GM19467 (cell line): ENCODE data around the gene CARS1.
"Not testable (repeated sequence)": the region's sequence is repeated elsewhere in the genome, so short reads cannot be mapped to it uniquely, and the experiment has no call there.

ENCODE experiments used
- ATAC-seq: cut with Tn5 transposase; IDR thresholded peaks from one replicate; pipeline ENCODE4 v1.9.1; 2021; ENCODE audit warnings: mild to moderate bottlenecking, moderate library complexity; ENCODE audit not compliant: unreplicated experiment

Gene CARS1

DNA sequence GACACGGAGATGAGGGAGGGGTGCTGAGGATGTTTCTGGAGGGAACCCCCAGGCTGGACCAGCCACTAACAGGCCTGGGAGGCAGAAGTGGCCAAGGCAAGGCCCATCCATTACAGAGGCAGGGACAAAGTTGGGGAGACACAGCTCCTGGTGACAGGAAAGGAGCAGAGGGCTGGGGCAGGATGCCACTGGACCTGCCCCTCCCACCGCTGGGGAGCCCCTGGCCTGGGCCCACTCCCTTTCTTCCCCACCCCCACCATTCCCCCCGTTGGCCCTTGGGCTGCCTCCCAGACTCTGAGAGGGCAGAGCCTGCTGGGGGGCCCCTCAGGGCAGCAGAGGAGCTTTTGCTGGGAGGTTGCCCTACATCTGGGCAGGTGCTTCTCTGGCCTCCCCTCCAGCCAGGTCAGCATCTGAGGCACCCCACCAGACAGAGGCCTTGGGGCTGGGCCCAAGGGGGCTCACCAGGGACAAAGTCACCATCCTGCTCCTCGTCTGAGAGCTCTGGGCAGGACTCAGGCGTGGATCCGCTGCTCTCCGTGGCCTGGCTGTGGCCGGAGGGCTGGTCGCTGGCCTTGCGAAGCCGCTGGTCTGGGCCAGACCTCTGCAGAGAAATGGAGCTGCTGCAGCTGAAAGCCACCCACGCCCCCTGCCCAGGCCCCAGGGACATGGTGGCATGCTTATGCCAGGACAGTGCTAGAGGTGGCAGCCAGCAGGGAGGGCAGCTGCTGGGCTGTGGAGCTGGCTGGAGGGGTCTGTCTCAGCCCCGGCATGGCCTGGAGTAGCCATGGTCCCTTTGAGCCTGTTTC is 33.1 kb upstream of the CARS1 start:
- no peak for ATAC-seq

DNA sequence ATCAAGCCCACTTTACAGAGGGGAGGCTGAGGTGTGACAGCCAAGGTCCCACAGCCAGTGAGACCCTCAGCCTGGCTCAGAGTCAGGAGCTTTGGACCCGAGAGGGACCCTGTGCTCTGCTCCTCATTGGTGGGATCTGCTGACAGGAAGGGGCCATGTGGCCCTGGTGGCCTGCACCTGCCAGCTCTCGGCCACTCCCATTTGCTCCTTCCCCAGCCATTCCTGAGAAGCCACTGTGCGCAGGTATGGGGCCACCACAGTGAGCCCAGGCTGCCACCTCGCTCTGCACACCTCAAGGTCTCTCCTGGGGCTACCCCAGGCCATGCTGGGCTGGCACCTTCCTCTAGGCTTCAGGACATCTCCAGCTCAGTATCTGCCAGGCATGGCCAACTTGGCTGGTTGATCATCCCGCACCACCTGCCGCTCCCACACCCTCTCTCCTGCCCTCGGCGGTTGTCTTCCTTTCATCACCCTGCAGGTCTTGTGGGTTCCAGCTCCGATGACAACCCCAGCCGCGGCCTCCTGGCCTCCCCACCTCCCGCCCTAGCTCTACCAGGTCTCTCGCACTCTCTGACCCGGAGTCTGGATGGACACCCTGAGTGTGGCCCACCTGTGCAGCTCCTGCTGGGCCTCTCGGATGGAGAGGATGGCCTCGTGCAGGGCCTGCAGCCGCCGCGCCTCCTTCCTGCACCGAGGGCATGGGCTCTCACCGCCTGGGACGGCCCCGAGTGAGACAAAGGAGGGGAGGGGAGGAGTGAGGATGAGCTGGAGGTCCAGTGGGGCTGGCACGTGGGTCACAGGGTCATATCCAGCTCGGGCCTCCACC is 32.2 kb upstream of the CARS1 start:
- ATAC-seq, result no peak

DNA sequence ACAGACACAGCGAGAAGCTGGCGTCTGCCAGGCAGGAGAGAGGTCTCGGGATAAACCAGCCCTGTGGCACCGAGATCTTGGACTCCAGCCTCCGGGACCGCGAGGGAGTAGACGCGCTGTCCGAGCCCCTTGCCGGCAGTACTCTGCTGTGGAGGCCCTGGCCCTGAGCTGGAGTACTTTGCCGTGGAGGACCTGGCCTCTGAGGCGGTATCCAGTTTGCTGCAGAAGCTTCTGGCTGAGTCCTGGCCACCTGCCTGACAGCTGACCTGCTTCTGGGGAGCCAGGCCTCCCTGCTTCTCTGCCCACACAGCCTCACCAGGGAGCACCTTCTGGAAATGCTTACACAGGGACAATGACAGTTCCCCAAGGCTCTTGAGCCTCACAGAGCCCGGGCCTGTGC is 31.6 kb upstream of the CARS1 start:
- ATAC-seq, result no peak

DNA sequence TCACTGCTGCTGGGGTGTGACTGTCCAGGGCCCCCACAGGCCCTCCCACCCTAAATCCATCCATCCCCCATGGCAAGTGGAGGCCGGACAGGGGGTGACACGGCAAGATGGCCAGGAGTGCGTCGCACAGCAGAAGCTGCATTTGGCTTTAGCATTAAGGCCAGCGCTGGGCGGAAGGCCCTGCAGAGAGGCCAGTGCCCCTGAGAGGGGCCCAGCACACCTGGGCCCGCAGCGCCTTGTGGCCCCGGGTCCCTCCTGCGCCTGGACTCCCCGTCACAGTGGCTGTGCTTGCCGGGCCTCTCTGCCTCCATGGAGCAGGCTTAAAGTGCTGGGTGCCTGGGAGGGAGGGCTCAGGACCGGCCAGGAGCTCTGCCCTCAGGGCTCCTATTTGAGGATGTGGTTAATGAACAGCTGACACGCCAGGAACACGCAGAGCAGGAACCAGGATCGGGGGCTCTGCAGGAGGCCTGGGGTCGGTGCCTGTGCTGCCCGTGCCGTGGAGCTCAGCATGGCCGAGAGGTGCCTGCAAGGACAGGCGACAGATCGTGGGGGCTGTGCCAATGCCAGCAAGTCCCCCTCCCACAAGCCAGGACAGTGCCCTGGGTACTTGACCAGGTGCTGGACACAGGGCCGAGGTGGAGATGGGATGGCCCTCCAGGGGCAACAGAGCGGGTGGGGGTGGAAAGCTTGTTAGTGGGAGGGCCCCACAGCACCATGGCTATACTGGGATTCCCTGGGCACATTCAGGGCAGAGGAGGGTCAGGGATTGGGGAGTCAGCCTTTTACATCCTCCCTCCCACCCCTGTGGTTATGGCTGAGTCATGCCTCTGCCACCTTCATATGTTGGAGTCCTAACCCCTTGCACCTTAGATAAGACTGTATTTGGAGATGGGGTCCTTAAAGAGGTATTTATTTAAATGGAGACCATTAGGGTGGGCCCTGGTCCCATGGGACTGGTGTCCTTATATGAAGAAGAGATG is 30.9 kb upstream of the CARS1 start:
- no peak for ATAC-seq

DNA sequence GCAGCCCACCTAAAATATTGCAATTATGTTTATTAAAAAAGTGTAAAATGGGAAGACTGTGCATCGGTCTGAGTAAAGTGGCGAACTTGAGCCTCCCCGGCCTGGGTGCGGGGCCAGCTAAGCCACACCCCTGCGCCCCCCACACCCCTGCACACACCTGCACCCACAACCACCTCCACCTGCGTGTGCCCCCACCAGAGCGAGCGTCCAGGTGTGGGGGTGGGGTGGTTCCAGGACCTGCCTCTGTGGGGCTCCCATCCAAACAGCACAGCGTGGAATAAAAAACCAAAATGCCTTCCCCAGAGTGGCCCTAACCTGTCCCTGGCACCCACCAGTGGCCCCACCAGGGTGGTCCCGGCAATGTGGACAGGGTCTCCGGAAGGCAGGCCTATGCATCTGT is 30.1 kb upstream of the CARS1 start:
- no peak for ATAC-seq

DNA sequence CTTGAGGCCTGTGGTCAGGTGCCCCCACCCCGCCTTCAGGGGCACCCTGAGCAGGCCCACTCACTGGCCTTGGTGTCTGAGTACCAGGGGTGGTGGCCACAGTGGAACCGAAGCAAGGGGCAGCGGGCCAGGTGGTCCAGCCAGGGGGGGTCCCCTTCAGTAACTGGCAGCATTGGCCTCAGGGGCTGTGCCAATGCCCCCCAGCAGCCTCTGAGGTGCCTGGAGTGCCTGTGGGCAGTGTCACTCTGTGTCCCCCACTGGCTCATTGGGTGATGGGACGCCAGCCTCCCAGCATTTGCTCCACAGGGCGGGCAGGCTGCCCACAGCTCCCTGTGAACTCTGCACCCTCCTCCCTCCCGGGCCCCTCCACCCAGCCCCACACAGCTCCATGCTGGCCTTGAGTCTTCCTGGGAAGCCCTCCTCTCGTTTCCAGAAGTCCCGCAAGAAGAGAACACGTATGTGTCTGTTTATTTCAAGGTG is 29.5 kb upstream of the CARS1 start:
- no peak for ATAC-seq

DNA sequence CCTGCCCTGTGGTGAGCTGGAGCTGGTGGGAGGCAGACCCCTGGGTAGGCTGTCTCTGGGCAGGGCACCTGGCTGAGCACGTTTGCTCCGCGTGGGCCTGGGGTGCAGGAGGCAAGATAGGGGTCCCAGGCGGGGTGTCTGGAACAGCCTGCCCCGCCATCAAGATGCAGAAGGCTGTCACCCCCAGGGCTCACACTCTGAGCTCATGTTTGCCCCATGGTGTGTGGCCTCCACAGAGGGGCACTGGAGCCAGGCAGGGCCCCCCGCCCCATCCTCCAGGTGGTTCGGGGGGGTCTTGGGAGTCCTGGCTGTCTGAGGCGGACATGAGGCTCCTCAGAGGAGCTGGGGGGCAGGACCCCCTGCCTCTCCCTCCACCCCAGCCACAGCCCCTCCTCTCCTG is 28.9 kb upstream of the CARS1 start:
- no peak for ATAC-seq

DNA sequence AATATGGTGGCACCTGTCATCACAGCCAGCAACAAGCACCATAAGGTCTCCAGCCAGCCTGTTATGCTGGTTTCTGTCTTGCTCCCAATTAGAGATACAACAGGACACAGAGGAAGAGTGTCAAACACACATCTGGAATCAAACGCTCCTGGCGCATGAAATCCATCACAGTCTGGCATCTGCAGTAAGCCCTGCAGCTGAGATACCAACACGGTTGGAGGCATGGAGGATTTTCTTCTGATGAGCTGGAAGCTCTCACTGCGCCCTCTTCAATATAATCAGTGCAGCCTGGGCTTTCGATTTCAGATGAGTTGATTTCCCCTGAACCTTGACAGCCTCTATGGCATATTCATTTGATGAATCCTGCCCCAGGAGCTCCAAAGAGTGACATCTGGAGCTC is 27.8 kb upstream of the CARS1 start:
- no peak for ATAC-seq

DNA sequence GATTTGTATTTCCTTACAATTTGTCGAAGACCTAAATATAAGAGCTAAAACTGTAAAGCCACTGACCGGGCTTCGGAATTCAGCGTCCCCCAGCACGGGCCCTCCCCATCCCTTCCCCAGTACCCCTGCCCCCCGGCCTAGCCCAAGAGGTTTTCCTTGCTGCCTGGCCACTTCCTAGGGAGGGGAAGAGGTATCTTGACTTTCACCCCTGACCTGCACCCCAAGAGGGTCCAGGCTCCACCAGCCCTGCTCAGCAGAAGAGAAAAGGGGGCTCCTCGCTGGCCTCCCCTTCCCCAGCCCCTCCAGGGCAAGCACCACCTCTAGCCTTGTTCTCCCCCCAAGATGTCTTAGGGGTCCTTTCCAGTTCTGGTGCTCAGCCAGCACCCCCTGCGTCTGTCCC is 26.1 kb upstream of the CARS1 start:
- no peak for ATAC-seq

DNA sequence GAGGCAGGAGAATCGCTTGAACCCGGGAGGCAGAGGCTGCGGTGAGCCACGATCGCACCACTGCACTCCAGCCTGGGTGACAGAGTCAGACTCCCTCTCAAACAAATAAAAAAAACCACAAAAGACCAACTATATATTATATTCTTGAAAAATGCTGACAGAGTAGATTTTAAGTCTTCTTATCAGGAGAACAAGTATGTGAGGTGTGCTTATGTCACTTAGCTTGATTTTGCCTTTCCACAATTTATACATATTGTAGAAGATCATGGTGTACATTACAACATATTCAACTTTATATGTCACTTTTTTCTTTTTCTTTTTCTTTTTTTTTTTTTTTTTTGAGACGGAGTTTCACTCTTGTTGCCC is 24.1 kb upstream of the CARS1 start:
- ATAC-seq, result no peak

DNA sequence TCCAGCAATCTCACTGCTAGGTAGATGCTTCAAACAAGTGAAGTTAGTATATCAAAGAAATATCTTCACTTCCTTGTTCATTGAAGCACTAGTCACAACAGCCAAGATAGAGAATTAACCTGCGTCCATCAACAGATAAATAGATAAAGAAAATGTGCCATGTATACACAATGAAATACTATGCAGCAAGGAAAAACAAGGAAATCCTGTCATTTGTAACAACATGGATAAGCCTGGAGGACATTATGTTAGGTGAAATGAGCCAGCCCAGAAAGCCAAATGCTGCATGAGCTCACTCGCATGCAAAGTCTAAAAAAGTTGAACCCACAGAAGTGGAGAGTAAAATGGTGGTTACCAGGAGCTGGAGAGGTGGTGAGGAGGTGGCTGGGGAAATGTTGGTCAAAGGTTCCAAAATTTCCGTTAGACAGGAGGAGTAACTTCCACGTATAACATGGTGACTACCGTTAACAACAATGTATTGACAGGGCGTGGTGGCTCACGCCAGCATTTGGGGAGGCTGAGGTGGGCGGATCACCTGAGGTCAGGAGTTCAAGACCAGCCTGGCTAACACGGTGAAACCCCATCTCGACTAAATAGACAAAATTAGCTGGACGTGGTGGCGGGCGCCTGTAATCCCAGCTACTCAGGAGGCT is 23.6 kb upstream of the CARS1 start:
- no peak for ATAC-seq

DNA sequence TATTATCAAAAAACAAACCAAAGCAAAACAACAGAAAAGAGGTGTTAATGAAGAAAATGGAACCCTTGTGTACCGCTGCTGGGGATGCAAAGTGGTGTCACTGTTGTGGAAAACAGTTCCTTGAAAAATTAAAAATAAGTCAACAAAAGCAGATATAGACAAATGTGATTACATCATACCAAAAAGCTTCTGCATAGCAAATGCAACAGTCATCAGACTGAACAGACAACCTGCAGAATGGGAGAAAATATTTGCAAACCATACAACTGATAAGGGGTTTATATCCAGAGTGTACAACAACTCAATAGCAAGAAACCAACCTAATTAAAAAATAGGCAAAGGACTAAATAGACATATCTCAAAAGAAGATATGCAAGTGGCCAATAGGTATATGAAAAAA is 22.9 kb upstream of the CARS1 start:
- ATAC-seq, result no peak

DNA sequence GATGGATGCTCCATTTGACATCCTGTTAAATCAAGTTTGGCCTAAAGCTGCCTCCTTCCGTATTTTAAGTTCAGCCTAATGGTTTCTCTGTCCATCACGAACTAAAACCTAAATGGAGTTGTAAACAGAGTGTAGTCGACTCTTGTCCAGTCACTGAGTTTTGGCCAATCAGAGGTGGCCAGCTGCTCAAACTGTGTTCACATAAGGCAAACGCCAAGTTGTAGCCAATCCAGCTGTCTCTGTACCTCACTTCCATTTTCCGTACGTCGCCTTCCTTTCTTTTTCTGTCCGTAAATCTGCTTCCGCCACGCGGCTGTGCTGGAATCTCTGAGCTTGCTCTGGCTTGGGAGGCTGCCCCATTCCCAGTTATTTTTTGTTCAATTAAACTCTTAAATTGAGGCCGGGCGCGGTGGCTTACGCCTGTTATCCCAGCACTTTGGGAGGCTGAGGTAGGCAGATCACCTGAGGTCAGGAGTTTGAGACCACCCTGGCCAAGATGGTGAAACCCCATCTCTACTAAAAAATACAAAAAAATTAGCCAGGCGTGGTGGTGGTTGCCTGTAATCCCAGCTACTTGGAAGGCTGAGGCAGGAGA is 20.7 kb upstream of the CARS1 start:
- no peak for ATAC-seq

DNA sequence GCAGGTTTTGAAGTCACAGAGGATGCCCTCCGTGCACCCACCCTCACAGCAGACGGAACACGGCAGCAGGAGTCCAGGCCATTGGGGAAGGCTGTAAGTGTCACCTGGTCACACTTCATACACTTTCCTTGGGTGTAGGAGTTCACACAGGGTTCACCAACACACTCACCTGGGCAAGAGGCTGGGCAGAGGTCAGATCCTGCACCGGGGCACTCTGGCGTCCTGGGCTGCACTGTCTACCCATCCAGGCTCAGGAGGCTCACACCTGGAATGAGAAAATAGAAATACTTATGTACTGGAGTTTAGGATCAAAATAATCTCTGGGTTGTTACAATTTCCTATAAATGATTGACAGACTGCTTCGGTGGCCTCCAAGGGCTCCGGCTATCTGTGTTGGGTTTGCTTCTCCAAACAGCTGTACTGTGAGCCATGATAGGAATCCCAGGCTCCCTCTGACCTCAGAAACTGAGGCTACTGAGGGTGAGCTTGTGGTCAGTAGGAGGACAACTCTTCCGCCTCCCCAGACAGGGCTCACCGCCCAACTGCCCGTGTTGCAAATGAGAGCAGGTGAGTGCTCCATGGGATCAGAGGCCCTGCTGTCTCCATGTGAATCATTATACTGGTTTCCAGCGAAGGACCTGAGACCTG is 20.1 kb upstream of the CARS1 start:
- ATAC-seq, result no peak

DNA sequence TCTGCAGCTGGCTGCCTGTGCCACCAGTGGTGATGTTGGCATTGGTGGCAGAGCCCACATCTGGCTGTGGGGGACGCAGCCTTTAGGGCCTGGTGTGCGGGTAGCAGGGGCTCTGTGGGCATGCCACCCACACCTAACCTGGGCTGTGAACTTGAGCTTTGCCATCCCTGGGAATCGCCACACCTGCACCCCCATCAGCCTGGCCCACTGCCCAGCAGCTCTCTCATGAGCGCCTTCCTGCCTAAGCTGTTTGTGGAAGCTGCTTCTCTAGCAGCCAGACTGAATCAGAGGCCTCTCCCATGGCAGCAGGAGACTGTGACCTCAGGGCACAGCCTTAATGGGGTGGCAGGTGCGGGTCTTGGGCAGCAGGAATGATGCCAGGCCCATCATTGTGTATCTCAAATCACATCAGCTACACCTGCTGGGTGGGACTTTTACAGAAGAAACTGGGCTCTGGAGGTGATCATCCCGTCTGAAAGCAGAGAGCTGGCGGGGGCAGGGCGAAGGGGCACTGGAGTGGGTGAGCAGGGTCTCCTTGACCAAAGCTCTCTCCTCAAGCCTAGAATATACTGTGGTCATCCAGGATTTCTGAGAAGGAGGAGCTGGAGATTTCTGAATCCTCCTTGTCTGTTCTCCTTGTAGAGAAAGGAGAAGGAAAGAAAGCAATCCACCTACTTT is 17.8 kb upstream of the CARS1 start:
- ATAC-seq, result no peak

DNA sequence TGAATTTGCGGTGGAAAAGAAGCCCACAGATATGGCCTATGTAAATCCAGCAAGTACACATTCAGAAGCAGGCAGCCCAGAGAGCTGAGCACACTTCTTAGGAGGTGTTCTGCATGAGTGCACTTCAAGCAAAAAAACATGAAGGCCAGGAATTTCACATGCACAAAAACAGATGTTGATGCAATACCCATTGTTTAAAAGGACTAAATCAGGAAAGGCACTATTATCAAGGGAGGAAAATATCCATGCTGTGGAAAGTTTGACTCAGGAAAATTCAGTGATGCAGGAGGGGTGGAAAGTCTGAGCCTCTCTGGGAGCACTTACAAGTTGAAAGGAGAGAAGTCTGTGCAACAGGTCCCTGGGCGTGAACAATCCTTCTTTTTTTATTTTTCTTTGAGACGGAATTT is 15.8 kb upstream of the CARS1 start:
- no peak for ATAC-seq

DNA sequence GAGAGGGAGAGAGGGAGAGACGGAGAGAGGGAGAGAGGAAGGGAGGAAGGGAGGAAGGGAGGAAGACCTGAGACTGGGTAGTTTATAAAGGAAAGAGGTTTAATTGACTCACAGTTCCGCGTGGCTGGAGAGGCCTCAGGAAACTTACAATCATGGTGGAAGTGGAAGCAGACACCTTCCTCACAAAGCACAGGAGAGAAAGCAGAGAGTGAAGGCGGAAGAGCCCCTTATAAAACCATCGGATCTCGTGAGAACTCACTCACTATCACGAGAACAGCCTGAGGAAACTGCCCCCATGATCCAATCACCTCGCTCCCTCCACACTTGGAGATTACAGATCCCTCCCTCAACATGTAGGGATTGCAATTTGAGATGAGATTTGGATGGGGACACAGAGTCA is 12.2 kb upstream of the CARS1 start:
- no peak for ATAC-seq

DNA sequence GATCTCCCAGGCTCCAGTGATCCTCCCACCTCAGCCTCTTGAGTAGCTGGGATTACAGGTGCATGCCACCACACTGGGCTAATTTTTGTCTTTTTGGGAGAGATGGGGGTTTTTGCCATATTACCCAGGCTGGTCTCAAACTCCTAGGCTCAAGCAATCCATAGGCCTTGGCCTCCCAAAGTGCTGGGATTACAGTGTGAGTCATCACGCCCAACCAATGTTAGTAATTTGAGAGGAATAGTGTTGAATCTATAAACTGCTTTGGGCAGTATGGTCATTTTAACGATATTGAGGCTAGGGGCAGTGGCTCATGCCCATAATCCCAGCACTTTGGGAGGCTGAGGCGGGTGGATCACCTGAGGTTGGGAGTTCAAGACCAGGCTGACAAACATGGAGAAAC is 9.1 kb upstream of the CARS1 start:
- not testable (repeated sequence) for ATAC-seq

DNA sequence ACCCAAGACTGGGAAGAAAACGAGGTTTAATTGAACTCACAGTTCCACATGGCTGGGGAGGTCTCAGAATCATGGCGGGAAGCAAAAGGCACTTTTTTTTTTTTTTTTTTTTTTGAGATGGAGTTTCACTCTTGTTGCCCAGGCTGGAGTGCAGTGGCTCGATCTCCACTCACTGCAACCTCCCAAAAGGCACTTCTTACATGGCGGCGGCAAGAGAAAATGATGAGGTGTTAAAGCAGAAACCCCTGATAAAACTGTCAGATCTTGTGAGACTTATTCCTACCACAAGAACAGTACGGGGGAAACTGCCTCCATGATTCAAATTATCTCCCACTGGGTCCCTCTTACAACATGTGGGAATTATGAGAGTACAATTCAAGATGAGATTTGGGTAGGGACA is 7.5 kb upstream of the CARS1 start:
- not testable (repeated sequence) for ATAC-seq
